ENCODE measurements around the gene NPBWR2.

The NPBWR2 gene

GRCh38 chr20:64058536-64058935 lies 48.8 kb downstream of the NPBWR2 start:
- no peak for DNase-seq (ENCODE audit: low read depth in 1 of 2, low spot score in 1 of 2)

DNA sequence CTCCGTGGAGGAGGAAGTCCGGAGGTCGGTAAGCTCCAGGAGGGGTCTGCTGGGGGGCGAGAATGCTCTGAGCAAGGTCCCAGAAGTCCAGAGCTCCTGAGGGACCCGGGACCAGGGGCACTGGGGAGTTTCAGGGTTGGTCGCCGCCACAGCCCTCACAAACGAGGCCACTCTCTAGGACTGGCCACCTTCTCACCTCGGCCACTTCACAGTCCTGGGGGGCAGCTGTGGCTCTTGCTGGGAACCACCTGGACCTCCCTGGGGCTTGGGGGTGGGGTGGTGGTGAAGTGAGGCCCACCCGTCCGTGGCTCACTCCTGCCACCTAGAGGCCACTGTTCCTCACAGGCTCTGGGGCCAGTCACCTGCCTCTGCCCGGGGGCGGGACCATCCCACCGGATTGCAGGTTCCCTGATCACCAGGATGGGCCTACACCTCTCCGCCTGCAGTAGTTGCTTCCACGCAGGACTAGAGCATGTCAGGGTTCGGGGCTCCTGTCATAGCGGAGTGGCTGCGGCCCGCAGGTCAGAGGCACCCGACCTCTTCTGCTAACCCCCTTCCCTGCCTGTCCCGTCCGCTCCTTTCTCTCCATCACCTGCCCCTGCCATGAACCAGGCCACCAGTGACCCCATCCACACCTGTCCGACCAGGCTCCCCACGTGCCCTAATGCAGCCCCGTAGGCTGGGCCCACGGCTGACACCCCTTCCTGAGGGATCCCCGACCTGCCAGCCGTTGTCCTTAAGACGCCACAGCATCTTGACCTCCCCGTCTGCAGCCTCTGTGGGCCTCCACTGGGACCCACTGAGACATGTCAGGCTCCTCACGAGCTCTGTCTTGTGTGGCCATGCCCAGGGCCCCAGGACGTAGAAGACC lies 49.5 kb downstream of the NPBWR2 start:
- peak; percentile 74 to 76 for DNase-seq (ENCODE audit: low read depth in 1 of 2, low spot score in 1 of 2)

DNA sequence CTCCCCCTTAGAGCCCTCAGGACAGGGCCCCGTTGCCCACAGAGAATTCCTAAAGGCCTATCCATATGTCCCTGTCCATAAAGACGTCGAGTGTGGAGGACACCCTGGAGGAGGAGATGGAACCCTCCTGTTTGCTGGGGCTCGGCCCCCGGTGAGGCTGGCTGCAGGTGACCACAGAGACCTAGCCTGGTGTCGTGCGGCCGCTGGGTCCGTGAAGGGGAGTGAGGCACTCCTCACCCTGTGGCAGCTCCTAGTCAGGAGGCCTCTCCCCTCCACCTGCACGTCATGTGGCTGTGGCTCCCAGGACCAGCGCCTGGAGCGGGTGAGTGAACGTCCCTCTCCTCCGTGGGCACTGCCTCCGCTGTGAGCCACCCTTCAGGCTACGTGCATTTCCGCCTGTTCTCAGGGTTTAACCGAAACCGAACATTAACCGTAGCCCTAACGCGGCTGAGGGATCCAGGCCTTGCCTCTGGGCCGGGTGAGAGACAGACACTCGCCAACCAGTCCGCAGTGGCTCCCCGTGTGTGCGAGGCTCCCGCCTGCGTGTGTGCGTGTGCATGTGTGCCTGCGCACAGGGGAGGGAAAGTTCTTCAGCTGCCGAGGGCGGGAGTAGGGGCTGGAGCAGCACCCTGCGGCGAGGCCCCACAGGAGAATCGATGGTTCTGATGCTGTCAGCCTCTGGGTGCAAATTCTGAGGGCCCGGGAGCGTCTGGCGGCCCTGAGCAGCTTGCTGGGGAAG lies 50.3 kb downstream of the NPBWR2 start:
- no peak for DNase-seq (ENCODE audit: low read depth in 1 of 2, low spot score in 1 of 2)

DNA sequence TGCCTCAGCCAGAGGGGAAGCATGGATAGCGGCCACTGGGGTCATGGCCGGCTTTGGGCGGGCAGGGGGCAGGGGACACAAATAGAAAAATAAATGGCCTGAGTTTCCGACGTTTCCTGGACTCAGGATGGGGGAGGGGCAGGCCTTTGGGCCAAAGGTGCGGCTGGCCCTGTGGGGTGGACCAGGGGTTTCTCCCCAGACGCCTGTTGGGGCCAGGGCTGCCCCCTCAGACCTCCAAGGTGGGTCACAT lies 50.8 kb downstream of the NPBWR2 start:
- DNase-seq (ENCODE audit: low read depth in 1 of 2, low spot score in 1 of 2), result no peak

GRCh38 chr20:64055893-64056638 lies 51.3 kb downstream of the NPBWR2 start:
- DNase-seq (ENCODE audit: low read depth in 1 of 2, low spot score in 1 of 2), result no peak

- DNase-seq (ENCODE audit: low read depth in 1 of 2, low spot score in 1 of 2), result no peak
These were observed 51.9 kb downstream of the NPBWR2 start for GRCh38 chr20:64055396-64055892.

GRCh38 chr20:64053841-64054661 lies 53.3 kb downstream of the NPBWR2 start:
- no peak for DNase-seq (ENCODE audit: low read depth in 1 of 2, low spot score in 1 of 2)

Data from activated CD4-positive, alpha-beta T cell treated with anti-CD3 and anti-CD28 coated beads, Interleukin-2, amount 50 U/mL, for 24 hours (primary cell).